Lung (tissue), 12 donors: ENCODE measurements around the gene TIE1. TPM values are rescaled to one million over a fixed set of nuclear protein-coding genes. Genes with fewer than 3 reads are reported as not detected.

Source experiments
- ATAC-seq: fragments of 200-7000 bp; cut with Tn5 transposase; one replicate; pipeline ENCODE4 v1.9.1; 2020; ENCODE audit warnings: moderate number of reproducible peaks; ENCODE audit not compliant: insufficient read depth, low FRiP score
- DNase-seq, 3 donors: peaks; one replicate each; pipeline ENCODE4 v3.0.0-alpha.2; 2013 to 2017
- H3K27ac ChIP-seq, 2 donors: one replicate each; pipeline ENCODE4 v1.5.1; 2013; ENCODE audit warnings: mild to moderate bottlenecking in 2 of 2, moderate library complexity in 2 of 2, control low read depth in 1 of 2, inconsistent platforms in 1 of 2, low read depth in 1 of 2, low read length in 1 of 2
- H3K27me3 ChIP-seq, 3 donors: one replicate each; pipeline ENCODE4 v1.5.1; 2013; ENCODE audit warnings: low read length in 2 of 3; ENCODE audit not compliant: control insufficient read depth in 3 of 3, insufficient read depth in 3 of 3
- H3K36me3 ChIP-seq, 4 donors: one replicate each; pipeline ENCODE4 v1.5.1; 2013; ENCODE audit warnings: low read length in 4 of 4, mild to moderate bottlenecking in 1 of 4, moderate library complexity in 1 of 4; ENCODE audit not compliant: control insufficient read depth in 4 of 4, insufficient read depth in 4 of 4
- H3K4me1 ChIP-seq, 5 donors: one replicate each; pipeline ENCODE4 v1.5.1; 2013; ENCODE audit warnings: low read length in 5 of 5, mild to moderate bottlenecking in 2 of 5, moderate library complexity in 1 of 5; ENCODE audit not compliant: control insufficient read depth in 5 of 5, insufficient read depth in 5 of 5
- H3K4me3 ChIP-seq: one replicate; pipeline ENCODE4 v1.5.1; 2013; ENCODE audit warnings: mild to moderate bottlenecking, control low read depth, moderate library complexity
- H3K9ac ChIP-seq, 2 donors: one replicate each; pipeline ENCODE4 v1.5.1; 2013; ENCODE audit warnings: low read length in 2 of 2, control low read depth in 1 of 2; ENCODE audit not compliant: insufficient read depth in 1 of 2
- H3K9me3 ChIP-seq, 4 donors: one replicate each; pipeline ENCODE4 v1.5.1; 2013; ENCODE audit warnings: low read length in 3 of 4, mild to moderate bottlenecking in 1 of 4, moderate library complexity in 1 of 4; ENCODE audit not compliant: control insufficient read depth in 4 of 4, insufficient read depth in 3 of 4
- WGBS, 2 donors: extraction: QIAGEN DNeasy Blood & Tissue Kit; methylation state at CpG; one replicate each; pipeline ENCODE4 v1.1.7; 2013; 5-methylcytosine and 5-hydroxymethylcytosine counted together
- polyA plus RNA-seq, 2 donors: library from polyadenylated mRNA; stranded (reverse); fragments of 200-250 nt; gene quantifications; one replicate each; pipeline ENCODE4 v1.2.1, GENCODE V29; 2013
- total RNA-seq, 2 donors: library from RNA; depleted of rRNA in 1 of 2; stranded (reverse); fragments of >200 nt in 1 of 2; gene quantifications; one replicate each; pipeline ENCODE4 v1.2.1, GENCODE V29; 2014 to 2021
- TF ChIP-seq, protein P1 (sequence below): IDR thresholded peaks from 2 replicates; pipeline ENCODE4 v1.5.1; 2012; ENCODE audit warnings: mild to moderate bottlenecking; ENCODE audit errors: control extremely low read depth, extremely low read depth
- donor health status: control.
- donor health status: control.
- donor health status: Bipolar disorder and iron deficiency.
- donor health status: healthy.
- donor health status: DM: yes; HTN: yes; CAD: no.

TIE1 gene
- total and polyA plus RNA-seq, 4 donors, result 20.5 to 133 (median 42.1) TPM

DNA sequence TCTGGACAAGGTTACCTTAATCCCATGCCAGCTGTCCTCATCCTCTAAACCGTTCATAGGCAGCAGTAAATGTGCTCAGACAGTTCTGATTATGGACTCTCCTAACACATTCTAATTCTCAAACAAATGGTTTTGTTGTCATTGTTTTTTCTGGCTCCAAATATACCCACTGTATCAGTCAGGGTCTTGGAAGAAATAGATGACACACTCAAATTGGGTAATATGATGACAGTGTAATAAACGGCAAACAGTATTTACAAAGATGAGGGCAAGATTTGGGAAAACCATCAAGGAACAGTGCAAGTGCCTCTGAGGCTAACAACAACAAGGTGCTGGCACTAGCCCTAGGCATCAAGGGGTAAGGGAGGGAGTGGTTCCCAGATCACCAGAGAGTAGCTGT, 53.7 kb downstream of the TIE1 start:
- WGBS, 2 donors, result 83 to 88% methylated on average over 2 of the region's 2 CpGs
- Histone ChIP-seq H3K4me3 (no peak overlapping the region), H3K36me3 (no peaks in the 10 kb centered on the region), H3K4me1 (peaks cover 0 to 14% (median 6%) of the 10 kb centered on the region in 5 donors), H3K27me3 (no peaks in the 10 kb centered on the region), H3K27ac (no peak overlapping the region), H3K9me3 (no peaks in the 10 kb centered on the region), H3K9ac (no peak overlapping the region)
- ATAC-seq (no peak), DNase-seq (no peak)
- TF ChIP-seq, protein P1, sequence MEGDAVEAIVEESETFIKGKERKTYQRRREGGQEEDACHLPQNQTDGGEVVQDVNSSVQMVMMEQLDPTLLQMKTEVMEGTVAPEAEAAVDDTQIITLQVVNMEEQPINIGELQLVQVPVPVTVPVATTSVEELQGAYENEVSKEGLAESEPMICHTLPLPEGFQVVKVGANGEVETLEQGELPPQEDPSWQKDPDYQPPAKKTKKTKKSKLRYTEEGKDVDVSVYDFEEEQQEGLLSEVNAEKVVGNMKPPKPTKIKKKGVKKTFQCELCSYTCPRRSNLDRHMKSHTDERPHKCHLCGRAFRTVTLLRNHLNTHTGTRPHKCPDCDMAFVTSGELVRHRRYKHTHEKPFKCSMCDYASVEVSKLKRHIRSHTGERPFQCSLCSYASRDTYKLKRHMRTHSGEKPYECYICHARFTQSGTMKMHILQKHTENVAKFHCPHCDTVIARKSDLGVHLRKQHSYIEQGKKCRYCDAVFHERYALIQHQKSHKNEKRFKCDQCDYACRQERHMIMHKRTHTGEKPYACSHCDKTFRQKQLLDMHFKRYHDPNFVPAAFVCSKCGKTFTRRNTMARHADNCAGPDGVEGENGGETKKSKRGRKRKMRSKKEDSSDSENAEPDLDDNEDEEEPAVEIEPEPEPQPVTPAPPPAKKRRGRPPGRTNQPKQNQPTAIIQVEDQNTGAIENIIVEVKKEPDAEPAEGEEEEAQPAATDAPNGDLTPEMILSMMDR, result no peak

DNA sequence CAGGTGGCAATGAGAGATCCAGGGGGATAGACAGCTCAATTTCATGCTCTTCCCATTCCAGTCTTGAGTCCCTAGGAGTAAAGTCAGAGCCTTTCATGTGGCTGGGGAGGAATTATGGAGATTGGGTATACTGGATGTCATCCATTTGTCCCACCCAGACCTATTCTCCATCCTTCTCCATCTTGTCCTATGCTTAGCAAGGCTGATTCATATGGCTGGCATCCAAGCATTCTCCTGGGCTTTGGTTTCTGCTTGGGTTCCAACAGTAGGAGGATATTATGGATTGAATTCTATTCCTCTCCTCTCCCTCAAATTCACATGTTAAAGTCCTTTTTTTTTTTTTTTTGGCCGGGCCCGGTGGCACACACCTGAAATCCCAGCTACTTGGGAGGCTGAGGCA, 54.2 kb downstream of the TIE1 start:
- ATAC-seq (no peak), DNase-seq (no peak)
- 94 to 100% methylated on average over 2 of the region's 2 CpGs for WGBS, 2 donors
- H3K36me3 ChIP-seq, result no peaks in the 10 kb centered on the region
- no peak overlapping the region for H3K27ac ChIP-seq
- peaks cover 0 to 17% (median 6%) of the 10 kb centered on the region in 5 donors for H3K4me1 ChIP-seq
- H3K27me3 ChIP-seq, result no peaks in the 10 kb centered on the region
- TF ChIP-seq, protein P1, result no peak
- no peak overlapping the region for H3K9ac ChIP-seq
- no peak overlapping the region for H3K4me3 ChIP-seq
- H3K9me3 ChIP-seq, result no peaks in the 10 kb centered on the region

DNA sequence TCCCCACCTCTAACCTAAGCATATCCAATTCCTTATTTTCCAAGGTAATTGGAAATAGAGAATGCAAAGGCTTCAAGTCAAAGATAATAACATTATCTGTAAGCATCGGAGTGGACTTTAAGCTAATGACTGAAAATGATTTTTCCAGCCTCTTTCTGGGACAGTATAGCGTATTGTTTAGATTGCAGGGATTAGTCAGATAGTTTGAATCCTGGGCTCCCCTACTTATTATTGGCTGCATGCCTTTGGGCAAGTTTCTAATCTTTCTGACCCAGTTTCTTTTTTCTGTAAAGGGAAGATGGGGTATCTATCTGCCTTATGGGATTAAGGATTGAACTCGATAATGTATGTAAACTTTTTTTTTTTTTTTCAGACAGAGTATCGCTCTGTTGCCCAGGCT, 56.5 kb downstream of the TIE1 start:
- no peaks in the 10 kb centered on the region for H3K9me3 ChIP-seq
- no peak for ATAC-seq
- 90 to 92% methylated on average over 4 of the region's 4 CpGs for WGBS, 2 donors
- no peak overlapping the region for H3K27ac ChIP-seq
- TF ChIP-seq, protein P1, result no peak
- H3K4me1 ChIP-seq, result peaks cover 0 to 29% (median 6%) of the 10 kb centered on the region in 5 donors
- no peak overlapping the region for H3K9ac ChIP-seq
- DNase-seq, result no peak
- H3K36me3 ChIP-seq, result peaks cover 0 to 13% (median 8%) of the 10 kb centered on the region in 4 donors
- no peaks in the 10 kb centered on the region for H3K27me3 ChIP-seq
- no peak overlapping the region for H3K4me3 ChIP-seq
